ENCODE results near the gene TEAD1.

TEAD1 gene

DNA sequence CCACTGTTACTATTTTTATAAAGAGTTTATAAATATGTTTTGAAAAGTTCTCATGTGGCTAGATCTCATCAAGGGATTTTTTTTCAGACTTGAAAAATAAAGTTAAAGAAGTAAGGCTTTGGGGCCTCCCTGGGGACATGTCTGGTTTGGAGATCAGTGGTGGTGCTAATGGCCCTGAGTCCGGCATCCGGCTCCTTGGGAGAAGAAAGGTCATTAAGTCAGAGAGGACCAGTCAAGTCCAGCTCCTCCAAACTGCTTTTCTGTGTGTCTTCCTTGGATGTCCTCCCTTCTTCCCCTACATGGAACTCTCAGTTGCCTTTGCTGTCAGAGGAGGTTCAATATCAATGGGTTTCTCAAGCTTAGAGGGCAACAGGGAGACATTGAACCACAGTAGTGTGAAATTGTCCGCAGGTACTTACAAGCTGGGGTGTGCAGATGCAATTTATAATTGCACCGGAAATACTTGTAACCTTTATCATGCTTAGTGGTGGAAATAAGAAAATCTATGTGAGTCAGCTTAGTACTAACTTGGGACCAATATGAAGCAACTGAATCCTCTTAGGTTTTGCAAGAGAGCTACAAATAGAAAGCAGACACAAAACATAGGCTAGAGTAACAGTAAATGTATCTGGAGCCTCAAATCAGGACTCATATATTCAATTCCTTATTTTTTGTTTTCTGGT lies 144.3 kb downstream of the TEAD1 start:
- DNase-seq: no peak

DNA sequence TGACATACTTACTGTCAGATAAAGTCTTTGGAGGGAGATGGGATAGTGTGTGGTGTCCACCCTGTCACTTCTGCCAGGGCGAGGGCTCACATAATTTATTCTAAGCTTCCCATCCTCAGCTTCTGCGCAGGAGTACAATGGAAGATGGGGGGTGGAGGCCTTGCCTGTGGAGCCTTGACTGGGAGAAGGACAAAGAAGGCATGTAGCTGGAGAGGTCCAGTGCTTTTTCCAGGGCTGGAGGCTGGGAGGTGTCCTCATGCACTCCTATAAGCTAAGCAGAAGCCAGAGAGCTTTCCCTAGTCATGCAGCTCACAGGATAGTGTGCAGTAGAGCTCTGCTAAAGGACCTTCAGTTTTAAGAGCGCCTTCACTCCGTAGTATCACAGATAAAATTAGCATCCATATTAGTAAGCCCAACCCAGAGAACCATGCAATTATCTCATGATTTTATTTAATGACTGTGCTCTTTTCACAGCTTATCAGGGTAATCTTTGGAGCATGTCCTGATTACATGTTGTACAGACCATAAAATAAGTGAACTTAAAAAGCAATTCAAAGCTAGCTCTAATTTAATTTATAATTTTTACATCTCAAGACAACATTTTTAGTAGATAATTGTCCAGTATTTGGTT lies 148.3 kb downstream of the TEAD1 start:
- DNase-seq: no peak

DNA sequence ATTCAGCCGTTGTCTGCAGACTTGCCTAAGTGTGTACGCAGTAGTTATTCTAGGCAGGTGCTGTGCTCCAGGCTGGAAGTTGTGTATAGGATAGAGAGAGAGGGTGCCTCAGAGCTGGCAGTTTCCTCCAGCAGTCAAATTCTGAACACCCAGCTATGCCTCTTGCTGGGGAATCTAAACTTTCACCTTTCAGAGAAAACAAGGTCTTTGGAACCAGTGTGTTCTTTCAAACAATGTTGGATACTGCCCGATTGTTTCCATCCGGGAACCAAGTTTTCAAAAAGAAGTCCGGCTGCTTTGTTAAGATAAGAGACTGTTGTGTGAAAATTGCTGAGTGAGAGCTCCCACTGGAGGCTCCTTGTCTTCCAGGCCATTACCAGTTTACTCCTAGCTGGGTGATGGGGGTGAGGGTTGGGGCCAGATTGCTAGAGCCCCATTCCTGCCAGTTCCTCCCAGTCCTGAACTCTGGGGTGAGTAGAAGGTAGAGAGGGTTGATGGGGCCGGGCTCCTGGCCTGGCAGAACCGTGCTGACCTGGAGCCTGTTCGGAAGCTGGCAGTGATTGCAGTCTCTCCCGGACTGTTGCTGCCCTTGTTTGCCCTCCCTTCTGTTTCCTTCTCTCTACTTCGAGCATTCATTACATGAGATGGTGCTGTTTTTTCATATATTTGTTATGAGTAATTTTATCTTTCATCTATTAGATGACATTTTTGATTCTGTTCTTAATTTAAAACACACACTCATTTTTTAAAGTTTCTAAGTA lies 150.2 kb downstream of the TEAD1 start:
- no peak for DNase-seq

DNA sequence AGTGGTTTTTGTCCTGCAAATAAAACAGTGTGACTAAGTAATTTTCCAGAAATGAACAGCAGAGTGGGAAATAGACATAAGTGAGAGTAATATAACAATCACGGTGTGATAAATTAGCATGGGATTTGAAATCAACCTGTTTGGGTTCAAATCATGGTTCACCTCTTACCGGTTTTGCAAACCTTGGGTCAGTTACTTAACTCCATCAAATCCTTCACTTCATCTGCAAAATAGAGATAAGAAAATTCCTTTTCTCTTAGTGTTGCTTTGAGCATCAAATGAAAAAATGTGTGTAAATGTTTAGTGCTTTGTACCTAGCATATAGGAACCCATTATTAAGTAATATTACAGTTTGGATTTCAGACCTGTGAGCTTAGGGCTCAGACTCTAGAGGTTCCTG lies 152.2 kb downstream of the TEAD1 start:
- DNase-seq: no peak

DNA sequence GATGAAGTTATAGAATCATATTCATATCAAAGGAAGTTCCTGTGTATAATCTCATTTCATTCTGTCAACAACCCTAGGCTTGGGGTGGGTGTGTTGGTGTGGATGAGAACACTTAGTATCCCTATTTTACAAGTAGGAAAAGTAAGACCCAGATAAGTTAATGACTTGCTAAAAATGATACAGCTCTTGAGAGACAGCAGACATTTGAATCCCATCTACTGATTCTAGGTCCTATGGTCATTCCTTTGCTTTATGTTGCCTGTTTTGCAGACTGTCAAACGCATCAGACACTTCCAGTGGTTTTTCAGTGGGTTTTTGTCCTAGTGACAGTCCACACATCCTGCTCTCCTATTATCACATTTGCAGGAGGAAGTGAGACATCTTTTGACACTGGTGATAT lies 153.1 kb downstream of the TEAD1 start:
- no peak for DNase-seq

DNA sequence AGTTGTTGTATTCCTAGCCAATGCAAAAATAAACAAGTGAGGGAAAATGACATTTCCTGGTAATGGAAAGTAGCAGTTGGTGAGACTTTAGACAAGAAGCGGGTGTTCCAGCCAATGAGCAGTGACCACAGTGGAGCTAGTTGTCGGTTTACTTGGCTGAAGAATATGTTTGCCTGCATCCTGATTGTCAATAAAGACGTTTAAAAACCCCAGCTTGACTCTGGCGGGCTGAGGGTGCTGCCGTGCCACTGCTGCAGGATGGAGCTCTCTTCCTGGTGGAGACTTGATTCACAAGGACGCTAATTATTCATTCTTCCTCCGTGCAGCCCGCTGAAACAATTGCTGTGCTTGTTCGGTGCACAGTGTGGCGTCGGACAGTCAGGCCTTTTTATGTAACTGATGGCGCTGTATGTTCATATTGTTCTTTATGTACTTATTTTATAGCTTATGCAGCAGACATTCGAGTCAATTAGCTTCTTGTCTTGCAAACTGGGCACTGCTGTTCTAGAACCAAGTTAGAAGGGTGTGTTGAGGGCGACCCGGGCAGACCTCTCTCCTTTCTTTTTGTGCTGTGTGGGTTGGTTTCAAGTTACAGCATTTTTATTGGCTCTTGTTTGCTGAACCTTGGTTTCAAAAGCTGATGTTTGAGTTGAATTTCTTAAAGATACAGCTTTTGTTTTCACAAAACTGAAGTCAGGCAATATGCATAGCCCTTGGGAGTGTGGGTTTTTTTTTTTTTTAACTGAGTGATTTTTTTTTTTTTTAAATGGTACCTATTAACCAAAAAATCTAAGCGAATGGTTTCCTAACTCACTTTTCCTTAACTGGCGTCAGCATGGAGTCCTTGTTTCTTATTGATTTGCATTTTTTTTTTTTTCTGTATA lies 153.9 kb downstream of the TEAD1 start:
- DNase-seq: no peak

DNA sequence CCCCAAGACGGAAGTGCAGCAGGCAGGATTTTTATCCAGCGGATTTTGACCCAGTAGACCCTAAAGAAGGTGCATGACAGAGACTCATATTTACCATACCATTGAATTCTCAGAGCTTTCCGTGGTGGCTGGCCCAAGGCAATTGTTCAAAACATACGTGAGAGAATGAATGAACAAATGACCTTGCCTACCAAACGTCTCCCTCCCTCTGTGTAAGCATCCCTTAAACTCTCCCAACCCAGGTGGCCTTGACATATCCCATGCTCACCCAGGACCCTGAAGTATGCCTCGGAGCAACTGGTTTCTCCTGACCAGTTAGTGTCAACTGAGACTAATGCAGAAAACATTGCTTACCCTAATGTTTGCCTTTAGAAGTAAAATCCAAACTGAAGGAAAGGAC lies 154.9 kb downstream of the TEAD1 start:
- DNase-seq: no peak

DNA sequence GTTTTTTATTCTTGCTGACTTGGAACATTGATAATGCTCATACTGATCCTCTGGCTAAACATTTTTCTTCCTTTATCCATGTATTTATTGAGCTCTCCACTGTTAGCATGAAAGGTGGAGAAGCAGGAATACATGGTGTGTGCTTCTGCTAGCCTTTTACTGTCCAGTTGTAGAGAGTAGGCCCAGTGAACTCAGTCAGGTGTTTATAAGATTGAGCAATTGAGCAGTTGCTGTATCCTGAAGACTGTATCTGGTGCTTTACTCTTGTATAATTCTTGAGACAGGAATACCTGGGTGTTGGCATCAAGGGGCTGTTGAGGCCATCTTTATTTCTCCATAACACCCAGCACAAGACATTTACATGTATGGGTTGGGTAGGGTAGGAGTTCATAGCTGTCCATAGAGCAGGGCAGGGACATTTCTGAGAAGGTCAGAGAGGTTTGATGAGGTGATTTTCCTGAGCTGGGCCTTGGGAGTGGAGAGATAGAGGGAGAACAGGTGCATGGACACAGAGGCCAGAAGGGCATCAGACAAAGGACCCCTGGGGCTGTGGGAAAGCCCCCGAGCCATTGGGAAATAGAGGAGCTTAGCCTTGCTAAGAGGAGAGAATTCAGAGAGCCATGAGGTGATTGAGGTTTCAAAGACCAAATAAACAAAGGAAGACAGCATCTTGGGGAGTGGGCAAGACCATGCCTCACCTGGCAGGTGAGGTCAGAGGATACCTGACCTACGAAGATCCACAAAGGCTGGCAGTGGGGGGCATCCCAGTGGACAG lies 155.5 kb downstream of the TEAD1 start:
- DNase-seq: no peak

DNA sequence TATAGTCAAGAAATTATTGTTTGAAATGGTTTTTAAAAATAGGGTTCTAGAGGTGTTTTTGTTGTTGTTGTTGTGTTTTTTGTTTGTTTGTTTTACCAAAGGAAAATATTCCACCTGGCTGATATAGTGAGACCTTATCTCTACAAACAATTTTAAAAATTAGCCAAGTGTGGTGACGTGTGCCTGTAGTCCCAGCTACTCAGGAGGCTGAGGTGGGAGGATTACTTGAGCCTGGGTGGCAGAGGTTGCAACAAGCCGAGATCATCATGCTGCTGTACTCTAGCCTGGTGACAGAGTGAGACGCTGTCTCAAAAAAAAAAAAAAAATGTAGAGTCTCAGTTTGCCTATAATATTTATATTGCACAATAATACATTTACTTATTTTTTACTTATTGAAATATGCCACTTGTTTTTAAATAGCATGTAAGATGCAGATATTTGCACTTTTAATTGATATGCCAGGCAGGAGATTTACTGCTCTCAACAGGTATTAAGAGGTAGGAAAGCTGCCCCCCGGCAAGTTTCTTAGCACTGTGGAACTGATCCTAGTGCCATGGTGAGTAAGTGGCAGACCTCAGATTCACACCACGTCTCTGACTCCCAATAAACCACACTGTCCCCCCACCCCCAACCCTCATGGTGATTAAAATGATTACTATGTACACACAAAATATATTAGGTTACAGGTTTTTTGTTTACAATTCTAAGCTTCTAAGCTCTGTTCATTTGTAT lies 157.4 kb downstream of the TEAD1 start:
- no peak for DNase-seq

DNA sequence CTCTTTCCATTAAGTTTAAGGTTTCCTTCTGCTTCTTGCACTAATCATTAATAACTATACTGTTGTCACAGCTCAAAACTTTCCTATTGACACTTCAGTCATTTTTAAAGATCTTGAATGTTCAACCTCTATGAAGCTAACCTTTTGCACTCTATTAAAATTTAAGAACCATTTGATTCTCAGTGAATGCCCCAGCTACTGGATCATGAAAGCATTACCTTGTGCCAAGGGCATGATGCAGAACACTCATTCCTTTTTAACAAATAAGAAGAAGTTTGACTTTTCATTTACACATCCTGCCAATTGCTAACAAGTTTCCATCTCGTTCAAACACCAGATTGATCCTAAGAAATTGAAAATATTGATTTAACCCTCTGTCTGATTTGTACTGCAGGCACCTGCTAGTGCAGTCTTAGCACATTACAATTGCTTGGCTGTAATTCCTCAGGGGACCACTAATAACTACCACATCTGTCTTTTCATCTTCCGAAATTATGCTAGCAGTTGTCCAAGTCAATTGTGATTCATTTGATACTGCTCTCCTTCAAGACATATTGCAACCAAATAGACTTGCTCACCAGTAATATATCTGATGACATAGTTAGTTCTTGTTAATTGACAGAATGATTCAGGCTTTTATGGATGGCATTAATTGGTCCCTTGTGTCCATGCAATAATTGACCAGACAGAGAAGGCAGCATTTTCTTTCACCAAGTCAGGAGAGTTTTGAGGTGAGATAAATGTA lies 158.4 kb downstream of the TEAD1 start:
- no peak for DNase-seq

DNA sequence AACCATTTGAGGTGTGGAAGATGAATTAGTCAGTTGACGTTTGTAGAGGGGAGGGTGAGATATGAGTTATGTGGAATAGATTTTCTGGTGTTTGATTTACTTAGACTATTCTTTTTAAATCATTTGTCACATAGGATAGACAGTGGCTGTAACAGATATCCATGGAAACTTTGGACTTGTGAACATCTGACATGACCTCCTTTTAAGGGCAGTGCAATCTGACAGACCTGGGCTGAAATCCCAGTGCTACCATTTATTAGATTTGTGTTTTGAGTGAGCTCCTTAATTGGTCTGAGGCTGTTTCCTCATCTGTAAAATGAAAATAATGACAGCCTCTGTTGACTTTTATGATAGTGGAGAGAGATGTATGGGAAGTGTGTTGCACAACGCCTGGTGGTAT lies 159.9 kb downstream of the TEAD1 start:
- no peak for DNase-seq

DNA sequence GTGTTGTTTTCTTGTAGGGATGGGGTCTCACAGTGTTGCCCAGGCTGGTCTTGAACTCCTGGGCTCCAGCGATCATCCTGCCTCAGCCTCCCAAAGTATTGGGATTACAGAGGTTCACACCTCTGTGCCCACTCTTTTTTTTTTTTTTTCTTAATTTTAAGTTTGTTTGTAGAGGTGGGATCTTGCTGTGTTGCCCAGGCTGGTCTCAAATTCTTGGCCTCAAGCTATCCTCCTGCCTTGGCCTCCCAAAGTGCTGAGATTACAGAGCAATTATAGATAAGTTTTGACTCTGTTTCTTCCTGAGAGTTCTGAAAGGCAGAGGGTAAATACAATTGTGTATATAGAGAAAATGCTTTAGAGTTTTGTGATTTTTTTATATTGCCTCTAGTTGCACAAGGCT lies 160.4 kb downstream of the TEAD1 start:
- no peak for DNase-seq

DNA sequence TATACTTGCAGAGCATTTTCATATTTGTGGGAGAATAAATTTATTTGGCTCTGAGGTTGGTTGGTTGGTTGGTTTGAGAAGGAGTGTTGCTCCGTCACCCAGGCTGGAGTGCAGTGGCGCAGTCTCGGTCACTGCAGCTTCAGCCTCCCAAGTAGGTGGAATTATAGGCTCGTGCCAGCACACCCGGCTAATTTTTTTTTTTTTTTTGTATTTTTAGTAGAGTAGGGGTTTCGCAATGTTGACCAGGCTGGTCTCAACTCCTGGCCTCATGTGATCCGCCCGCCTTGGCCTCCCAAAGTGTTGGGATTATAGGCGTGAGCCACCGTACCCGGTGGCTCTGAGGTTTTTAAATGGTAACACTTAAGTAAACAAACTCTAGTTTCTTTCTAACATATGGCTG lies 161.1 kb downstream of the TEAD1 start:
- DNase-seq: no peak

DNA sequence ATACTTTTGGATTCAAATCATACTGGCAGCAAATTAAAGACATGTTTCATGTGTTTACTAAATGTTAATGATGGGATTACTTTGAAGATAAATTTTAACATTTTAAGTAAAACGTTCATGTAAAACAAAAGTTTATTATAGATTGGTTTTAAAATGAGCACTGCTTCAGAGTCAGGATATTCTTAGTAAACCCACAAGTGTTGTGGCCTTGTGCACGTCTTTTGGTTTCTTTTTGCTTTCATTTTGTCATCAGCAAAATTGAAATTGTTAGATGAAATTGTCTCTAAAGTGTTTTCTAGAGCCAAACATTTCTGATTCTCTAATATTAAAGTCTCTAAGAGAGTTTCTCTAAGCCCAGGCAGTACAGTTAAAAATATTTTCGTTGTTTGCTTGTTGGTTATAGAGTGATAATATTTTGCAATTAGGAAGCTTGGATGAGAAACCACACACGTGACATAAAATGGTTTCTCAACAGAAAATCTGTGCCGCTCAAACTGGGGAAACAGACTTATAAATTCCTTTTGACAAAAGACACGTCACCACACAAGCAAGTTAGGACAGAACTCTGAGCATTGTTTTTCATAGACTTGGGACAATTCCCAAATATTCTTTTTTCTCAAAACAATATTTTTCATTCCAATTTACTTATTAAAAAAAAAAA lies 164.4 kb downstream of the TEAD1 start:
- DNase-seq: no peak

DNA sequence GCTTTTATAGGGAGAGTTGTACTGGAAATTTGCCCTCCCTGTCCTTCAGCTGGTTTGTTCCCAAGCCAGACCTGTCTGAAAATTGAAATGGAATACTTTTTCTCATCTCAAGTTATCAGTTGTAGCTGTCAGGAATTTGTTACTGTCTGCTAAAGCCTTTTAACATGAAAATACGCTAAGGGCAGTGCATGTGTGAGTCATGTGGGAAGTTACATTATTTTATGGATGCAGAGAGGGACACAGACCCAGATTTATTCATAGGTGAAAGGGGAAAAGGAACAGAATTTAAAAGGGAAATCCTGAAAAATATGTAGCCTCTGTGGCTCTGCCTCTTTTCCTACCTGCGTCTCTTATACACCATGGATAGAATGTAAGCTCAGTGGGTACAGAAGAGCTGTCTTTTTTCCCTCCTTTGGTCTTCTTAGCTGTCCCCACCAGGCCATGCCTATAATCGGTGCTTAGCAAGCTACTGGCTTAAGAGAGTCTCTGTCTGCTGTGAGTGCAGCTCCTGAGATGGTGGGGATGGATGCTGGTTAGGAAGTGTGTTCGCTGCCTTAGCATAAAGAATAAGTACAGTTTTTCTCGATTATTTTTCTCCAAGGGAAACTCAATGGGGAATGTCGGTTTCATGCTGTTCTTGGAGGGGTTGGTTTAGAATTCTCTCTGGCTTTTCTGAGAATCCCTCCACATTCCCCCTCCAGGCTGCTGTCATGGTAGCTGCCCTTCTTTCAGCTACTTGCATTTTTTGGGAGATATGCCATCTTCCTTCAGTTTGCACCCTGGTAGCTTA lies 166.8 kb downstream of the TEAD1 start:
- no peak for DNase-seq

DNA sequence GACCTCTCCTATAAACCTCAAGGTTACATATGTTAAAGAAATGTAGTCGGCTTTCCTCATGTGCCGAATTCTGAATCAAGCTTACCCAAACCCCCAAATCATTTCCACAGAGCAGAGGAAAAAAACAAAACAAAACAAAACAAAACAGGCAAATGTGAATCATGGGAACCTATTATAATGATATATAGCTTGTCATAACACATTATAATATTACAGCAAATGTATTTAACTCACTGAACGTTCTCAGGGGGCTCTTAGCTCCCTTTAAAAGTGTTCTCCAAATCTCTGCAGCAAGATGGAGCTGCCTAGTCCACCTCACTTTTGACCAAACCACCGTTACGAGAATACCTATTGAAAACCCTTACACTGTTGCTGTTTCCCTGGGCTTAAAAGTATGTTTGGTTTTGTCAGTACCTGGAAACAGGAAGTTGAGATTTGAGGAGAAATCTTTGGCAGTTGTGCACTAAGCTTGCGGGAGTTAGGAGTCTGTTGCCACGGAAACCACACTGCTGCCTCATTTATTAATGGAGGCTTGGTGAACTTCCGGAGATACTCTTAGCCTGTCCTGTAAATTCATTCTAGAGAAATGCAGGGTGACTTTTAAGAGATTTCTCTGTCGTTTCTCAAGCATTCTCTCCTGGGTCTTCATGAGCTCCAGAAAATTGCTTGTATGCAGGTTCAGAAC lies 167.9 kb downstream of the TEAD1 start:
- no peak for DNase-seq

DNA sequence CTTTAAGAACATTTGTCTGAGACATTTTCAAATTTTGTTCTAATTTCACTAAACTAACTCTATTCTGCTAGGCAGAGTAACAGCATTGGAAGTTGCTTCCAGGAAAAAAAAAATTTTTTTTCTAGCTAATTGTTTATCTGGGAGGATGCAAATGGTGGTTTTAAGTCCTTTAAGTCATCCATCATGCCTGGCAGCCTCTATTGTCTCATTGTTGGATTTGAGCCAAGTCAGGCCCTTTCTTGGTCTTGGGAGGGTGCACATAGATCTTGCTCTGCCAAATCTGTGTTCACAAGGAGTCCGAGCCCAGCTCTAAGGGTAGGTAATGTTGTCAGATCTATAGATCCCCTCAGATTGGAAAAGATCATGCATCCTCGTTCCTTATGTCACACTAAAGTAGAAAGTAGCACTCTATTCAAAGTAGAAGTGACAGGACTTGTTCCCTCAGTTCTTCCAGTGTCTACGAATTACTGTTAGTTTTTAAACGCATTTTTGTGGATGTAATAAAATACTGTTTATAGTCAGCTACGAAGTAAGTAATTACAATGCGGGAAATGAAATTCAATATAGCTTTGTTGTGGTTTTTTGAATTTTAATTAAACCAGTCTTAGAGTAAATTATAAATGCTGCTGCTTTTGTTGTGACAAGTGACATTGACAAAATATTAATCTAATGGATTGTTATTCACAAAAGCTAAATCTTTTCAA lies 168.9 kb downstream of the TEAD1 start:
- DNase-seq: no peak

DNA sequence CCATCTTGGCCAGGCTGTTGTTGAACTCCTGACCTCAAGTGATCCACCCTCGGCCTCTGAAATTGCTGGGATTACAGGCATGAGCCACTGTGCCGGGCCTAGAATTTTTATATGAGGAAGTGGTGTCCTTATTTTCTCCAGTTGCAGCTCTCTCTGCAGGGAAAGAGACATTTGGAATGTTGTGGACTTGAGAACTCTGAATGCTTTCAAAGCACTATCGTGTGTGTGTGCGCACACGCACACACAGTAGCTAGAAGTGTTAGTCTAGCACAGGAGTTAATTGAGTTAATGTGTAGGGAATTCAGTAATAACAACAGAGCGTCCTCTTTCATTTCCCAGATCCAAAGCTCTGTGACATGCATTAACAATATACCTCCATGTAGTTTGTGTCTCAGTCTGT lies 170.9 kb downstream of the TEAD1 start:
- DNase-seq: no peak
